ENCODE data around the gene CCRL2. TPM values are rescaled to one million over a fixed set of nuclear protein-coding genes. Genes with fewer than 3 reads are reported as not detected.
A peak's percentile ranks its signal among the peaks of the same experiment; 100 is the strongest.
"Not testable (repeated sequence)": the region's sequence is repeated elsewhere in the genome, so short reads cannot be mapped to it uniquely, and the experiment has no call there.

Gene CCRL2
- total RNA-seq, 1 donor from 2014 or later: not detected

GRCh38 chr3:46401579-46401978 lies 5.5 kb upstream of the CCRL2 start:
- H3K36me3 ChIP-seq: no peaks in the 10 kb centered on the region
- intact Hi-C loops (cut with DNase I): no loop called here
- DNase-seq (ENCODE audit: low spot score in 2 of 2): no peak
- H3K27me3 ChIP-seq: no peaks in the 10 kb centered on the region
- H3K27ac ChIP-seq: no peak overlapping the region
- TF ChIP-seq CTCF (IDR thresholded peaks at IDR 0.05): no peak
- no peaks in the 10 kb centered on the region for H3K9me3 ChIP-seq
- peaks cover 0 to 2% of the 10 kb centered on the region in 2 donors for H3K4me1 ChIP-seq
- no peak overlapping the region for H3K4me3 ChIP-seq

GRCh38 chr3:46402902-46403301 lies 4.2 kb upstream of the CCRL2 start:
- H3K36me3 ChIP-seq; H3K4me3 ChIP-seq; H3K4me1 ChIP-seq; DNase-seq (ENCODE audit: low spot score in 2 of 2); H3K27ac ChIP-seq; H3K27me3 ChIP-seq; H3K9me3 ChIP-seq; intact Hi-C loops (cut with DNase I): not testable (repeated sequence)

- DNase-seq (ENCODE audit: low spot score in 2 of 2): no peak
- no peak for TF ChIP-seq CTCF (IDR thresholded peaks at IDR 0.05)
- intact Hi-C loops (cut with DNase I): no loop called here
- Histone ChIP-seq H3K4me1 (peaks cover 0 to 2% of the 10 kb centered on the region in 2 donors), H3K27ac (peak overlapping the region; percentile 65 to 70), H3K36me3 (no peaks in the 10 kb centered on the region), H3K4me3 (peak overlapping the region in 1 of 2 donors; percentile 33), H3K27me3 (no peaks in the 10 kb centered on the region), H3K9me3 (no peaks in the 10 kb centered on the region)
Observed at GRCh38 chr3:46405301-46406019, 1.6 kb upstream of the CCRL2 start.

GRCh38 chr3:46406443-46406787 lies 644 bp upstream of the CCRL2 start:
- Histone ChIP-seq H3K4me3 (no peak overlapping the region), H3K27ac (peak overlapping the region; percentile 64 to 70)
- peak in 1 of 2 donors; percentile 39 for DNase-seq (ENCODE audit: low spot score in 2 of 2)

GRCh38 chr3:46407970-46408369 lies 911 bp downstream of the CCRL2 start:
- Histone ChIP-seq H3K9me3 (no peaks in the 10 kb centered on the region), H3K36me3 (no peaks in the 10 kb centered on the region), H3K4me3 (peak overlapping the region in 1 of 2 donors; percentile 43), H3K27ac (peak overlapping the region; percentile 64 to 70), H3K27me3 (no peaks in the 10 kb centered on the region), H3K4me1 (peaks cover 0 to 2% of the 10 kb centered on the region in 2 donors)
- no peak for DNase-seq (ENCODE audit: low spot score in 2 of 2)
- TF ChIP-seq CTCF (IDR thresholded peaks at IDR 0.05): no peak
- intact Hi-C loops (cut with DNase I): no loop called here

More at GRCh38 chr3:46406443-46406787, 644 bp upstream of the CCRL2 start:
- intact Hi-C loops (cut with DNase I): no loop called here
- no peak for TF ChIP-seq CTCF (IDR thresholded peaks at IDR 0.05)
- Histone ChIP-seq H3K36me3 (no peaks in the 10 kb centered on the region), H3K9me3 (no peaks in the 10 kb centered on the region), H3K27me3 (no peaks in the 10 kb centered on the region), H3K4me1 (peaks cover 0 to 2% of the 10 kb centered on the region in 2 donors)

GRCh38 chr3:46408853-46409252 lies 1.8 kb downstream of the CCRL2 start:
- no peak for TF ChIP-seq CTCF (IDR thresholded peaks at IDR 0.05)
- Histone ChIP-seq H3K27ac (no peak overlapping the region), H3K9me3 (no peaks in the 10 kb centered on the region), H3K4me1 (peaks cover 0 to 2% of the 10 kb centered on the region in 2 donors), H3K4me3 (no peak overlapping the region), H3K36me3 (no peaks in the 10 kb centered on the region), H3K27me3 (no peaks in the 10 kb centered on the region)
- DNase-seq (ENCODE audit: low spot score in 2 of 2): no peak
- intact Hi-C loops (cut with DNase I): no loop called here

Data from ascending aorta (tissue), 2 donors.